GM03348 (cell line): ENCODE measurements around the gene STRA8.

ENCODE experiments used
- DNase-seq: peaks from one replicate; pipeline ENCODE4 v3.0.0; 2012; ENCODE audit warnings: low spot score

STRA8 gene

DNA sequence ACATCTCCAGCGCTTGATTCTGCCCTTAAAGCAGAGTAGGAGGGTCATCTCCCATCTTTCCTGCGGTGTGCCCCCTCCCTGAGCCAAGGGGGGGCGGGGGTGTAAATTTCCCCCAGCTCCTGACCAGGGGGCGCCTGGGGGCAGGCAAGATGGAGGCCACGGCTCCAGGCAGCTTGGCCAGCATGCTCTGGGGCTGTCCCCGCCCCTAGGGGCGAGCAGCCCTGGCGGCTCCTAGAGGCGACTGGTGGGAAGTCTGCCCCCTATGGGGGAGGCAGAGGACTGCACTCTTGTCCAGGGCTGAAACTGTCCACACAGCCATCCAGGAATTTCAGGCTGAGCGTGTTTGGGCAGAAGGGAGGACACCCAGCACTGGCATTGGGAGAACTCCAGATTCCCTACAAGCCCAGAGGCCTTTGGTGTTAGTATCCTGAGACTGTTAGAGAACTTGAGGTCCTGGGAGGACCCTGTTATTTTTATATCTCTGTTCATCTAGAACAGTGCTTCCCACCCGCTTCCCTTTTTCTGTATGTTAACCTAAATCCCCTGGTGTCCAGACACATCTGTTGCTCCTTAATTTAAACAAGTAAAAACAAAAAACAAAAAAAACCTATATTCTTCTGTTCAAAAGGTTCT is 4.6 kb downstream of the STRA8 start:
- DNase-seq = no peak

DNA sequence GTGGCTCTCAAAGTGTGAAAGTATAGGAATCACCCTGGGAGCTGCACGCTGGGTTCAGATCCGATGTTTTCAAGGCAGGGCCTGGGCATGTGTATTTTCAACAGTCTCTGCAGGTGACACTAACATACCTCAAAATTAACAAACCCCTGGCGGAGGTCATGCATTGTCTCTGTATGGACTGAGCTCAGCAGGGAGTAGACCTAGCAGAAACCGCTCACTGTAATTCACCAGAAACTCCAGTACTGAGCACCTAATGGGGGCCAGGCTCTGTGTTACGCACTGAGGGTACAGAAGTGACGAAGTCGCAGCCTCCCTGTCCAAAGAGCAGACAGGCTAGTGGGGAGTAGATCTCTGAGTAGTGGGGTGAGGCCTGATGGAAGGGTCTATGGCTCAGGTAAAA is 5.6 kb downstream of the STRA8 start:
- DNase-seq = no peak

DNA sequence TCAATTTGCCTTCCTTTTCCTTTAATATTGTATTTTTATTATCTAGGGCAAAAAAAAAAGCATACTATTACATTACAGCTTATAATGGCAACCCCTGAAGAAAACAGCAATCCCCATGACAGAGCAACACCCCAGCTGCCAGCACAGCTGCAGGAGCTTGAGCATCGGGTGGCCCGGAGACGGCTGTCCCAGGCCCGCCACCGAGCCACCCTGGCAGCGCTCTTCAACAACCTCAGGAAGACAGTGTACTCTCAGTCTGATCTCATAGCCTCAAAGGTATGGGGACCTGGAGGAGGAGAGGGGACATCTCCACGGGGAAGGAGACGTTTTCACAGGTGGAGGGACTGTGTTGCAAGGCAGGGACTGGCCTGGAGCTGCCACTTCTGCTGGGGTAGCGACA is 6.8 kb downstream of the STRA8 start:
- DNase-seq = no peak

DNA sequence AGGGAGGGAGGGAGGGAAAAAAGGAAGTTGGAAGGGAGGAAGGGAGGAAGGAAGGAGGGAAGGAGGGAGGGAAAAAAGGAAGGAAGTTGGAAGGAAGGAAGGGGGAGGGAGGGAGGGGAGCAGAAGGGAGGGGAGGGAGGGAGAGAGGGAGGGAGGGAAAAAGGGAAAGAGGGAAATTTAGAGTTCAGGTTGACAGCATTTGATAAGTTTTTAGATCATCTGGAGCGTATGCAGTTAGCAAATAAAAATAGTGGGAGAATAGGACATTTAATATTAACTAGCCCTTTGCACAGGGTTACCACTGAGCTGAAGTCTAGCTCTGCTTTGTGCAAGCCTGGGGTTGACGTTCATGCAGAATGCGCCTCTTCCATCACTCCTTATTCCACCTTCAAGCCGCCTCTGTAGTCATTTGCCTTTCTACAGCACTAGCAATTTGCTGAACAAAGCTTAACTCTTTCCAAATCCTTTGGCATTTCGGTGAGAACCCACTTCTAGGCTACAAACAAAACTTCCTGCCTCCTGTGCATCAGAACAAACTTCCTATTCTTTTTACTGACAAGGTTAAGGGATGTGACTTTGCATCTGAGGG is 8.6 kb downstream of the STRA8 start:
- DNase-seq = no peak

DNA sequence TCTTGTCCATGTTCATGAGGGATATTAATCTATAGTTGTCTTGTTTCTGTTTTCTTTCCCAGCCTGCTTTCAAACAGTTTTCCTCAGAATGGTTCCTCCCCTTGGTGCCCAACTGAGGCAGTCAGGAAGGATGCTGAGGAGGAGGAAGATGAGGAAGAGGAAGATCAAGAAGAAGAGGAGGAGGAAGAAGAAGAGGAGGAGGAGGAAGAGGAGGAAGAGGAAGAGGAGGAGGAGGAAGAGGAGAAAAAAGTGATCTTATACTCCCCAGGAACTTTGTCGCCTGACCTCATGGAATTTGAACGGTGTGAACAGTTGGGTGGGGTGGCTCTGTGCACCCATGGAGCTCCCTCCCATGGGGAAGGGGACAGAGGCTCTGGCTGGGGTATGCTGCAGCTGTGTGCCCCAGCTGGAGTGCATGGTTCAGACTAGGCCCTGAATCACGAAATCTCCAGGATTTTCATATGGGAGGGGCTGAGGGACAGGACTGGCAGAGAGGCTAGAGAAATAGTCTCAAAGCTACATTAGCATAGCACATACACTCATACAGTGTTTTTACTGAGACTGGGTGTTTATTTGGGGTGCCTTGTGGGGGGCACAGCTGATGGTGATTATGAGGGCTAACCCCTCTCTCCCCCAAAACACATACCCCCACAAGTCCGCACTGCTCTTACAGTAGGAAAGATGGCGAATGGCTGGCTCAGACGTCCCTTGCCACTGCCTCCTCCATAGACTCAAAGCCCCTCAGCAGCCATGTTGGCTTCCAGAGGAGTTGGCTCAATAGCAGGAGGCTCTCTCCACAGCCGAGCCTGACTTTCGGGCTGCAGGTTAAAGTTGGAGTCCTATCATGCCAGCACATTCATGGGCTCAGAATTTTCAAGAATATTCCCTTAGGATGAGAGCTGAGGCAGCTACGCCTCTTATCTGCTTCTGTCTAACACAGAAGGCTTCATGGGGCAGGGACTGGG is 11.9 kb downstream of the STRA8 start:
- DNase-seq = no peak

DNA sequence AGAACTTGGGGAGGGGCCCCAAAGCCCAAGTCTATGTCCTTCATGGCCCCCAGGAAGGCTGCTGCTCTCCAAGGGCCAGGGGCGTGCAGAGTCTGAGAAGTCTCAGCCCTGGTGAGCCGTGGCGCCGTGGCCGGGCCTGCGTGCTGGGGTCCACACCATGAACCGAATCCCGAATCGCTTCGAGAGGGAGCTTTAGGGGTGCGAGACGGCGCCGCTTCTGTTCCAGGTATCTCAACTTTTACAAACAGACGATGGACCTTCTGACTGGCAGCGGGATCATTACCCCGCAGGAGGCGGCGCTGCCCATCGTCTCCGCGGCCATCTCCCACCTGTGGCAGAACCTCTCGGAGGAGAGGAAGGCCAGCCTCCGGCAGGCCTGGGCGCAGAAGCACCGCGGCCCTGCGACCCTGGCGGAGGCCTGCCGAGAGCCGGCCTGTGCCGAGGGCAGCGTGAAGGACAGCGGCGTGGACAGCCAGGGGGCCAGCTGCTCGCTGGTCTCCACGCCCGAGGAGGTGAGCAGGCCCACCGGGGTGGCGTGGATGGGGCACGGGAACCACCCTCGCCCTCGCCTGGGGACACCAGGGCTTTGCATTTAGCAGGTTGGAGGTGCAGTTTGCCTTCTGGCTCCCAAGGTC is 12.7 kb downstream of the STRA8 start:
- DNase-seq = no peak

DNA sequence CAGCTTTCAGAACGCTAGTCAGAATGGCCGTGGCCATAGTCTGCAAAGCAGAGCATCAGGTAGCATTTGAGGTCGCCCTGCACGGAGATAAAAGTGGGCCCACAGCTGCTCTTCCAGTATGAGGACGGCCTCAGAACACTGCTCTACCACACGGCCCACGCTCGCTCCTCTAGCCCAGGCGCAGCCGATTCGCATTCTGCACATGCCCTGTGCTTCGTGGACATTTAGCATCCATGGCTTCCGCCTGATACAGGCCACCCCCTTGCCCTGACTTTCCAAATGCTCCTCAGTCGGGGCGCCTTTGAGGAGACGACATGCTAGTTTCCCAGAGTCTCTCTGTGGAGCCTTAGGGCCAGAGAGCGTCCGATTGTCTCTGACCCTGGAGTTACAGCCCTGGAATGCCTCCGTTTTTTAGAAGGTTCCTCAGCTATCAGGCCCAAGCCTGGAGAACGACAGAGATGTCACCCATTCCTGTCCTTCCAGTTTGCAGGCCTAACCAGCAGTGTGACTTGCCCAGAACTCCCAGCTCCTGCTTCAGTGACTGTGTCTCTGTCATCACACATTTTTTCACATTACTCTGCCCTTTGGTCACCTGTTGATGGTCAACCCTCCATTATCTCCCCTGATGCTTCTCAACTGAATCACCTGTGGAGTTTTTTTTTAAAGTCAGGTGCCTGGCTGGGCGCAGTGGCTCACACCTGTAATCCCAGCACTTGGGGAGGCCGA is 14.3 kb downstream of the STRA8 start:
- no peak for DNase-seq

DNA sequence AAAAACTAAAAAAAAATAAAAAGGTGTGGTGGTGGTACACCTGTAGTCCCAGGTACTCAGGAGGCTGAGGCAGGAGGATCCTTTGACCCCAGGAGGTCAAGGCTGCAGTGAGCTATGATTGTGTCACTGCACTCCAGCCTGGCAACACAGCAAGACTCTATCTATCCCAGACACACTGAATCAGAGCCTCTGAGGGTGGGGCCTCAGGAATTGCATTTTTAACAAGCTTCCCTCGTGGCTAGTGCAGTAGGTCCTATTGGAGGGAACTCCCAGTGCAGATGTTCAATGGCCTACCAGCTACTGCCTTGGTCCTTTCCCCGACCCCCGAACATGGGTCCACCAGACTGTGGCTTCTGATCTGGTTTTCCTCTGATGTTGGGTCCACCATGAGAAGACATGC is 14.9 kb downstream of the STRA8 start:
- no peak for DNase-seq

DNA sequence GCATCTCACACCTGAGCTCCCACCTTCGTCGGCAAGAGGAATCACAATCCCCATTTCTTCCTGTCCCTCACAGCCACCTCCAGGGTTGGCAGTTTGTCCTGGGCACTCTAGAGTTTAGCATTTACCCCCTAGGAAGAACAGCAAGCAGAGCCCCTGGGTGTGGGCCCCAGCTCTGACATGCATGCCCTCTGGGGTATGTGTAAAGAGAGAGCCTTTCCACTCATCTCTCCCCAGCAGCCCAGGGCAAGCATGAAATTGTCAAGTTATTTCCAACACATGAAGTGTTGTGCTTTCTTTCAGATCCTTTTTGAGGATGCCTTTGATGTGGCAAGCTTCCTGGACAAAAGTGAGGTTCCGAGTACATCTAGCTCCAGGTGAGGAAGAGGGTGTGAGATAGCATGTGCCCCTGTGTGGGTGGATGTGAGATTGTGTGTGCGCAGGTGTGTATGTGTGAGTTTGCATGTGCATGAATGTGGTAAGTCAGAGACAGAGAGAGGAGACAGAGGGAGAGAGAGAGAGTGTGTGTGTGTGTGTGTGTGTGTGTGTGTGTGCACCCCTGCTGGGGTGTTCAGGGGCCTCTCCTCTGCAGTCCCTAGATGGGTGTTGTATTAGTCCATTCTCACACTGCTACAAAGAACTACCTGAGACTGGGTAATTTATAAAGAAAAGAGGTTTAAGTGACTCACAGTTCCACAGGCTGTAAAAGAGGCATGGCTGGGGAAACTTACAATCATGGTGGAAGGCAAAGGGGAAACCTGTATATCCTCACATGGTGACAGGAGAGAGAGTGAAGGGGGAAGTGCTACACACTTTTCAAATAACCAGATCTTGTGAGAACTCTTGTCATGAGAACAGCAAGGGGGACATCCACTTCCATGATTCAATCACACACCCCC is 18.1 kb downstream of the STRA8 start:
- no peak for DNase-seq

DNA sequence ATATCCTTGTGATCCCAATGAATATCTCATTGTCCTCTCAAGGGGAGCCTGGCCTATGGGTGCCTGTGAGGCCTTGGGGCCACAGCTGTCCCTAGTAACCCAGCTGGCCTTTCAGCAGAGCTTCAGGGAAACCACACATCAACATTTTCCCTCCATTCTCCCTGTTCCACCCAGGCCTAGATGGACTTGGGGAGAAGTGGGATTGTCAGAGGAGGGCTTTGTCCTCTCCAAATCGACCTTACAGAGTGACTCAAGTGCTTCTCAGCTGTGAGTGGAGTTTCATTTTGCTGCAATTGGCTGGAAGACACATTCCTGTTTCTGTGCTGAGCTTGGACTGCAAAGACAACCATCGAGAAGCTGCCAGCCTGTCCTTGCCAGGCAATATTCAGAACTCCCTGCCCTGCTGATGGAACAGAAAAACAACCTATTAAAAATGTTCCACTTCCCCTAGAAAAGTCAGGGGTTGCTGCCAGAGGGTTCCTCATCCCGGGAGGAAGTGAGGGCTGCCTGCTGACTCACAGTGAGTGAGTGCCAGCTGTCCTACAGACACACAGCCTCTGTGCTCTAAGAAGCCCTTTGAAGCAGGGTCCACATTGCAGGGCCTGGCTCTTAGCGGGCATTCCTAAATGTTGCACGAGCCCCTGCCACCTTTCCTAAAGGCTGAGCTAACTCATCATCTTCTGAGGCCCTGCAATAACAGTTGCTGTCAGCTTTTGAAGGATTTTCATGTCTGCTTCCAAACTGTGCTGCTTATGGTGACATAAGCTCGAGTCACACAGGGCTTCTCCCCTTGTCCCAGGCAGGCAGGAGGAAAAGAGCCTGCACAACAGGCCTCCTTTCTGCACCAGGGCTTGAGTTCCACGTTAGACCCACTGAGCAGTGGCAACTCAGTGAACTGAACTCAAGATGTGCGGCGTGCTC is 20.5 kb downstream of the STRA8 start:
- peak; percentile 91 for DNase-seq

DNA sequence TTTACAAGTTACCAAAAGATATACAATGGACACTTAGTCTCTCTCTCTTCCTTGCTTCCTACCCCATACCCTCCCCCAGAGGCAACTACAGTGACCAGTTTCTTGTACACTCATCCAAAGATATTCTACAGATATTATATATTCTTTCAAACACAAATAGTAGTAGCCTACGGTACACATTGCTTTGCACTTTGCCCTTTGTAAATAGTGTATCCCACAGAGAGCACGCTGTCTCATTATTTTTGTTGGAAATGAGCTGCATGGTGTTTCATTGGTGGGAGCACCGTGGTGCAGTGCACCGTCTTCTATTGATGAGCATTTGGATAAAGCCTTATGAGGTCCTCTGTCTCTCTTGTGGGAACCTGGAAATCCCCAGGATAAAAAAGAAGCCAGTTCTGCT is 24.2 kb downstream of the STRA8 start:
- DNase-seq = no peak

DNA sequence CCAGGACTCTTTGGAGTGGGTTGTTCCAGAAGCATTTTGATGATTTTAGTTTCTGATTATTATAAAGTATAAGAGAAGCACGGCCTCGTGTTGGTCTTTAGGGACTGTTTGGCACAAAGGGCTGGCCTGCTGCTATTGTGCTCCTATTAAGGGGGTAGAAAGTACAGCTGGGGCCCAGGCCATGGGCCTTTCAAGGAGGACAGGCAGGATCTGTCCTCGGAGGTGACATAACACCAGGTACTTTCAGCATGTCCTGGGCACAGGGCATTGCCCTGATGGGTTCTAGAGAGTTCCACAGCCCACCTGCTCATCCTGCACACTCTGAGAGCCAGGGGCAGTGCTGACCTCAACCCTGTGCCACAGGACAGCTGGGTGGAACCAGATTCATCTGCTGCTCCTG is 24.9 kb downstream of the STRA8 start:
- DNase-seq = no peak

DNA sequence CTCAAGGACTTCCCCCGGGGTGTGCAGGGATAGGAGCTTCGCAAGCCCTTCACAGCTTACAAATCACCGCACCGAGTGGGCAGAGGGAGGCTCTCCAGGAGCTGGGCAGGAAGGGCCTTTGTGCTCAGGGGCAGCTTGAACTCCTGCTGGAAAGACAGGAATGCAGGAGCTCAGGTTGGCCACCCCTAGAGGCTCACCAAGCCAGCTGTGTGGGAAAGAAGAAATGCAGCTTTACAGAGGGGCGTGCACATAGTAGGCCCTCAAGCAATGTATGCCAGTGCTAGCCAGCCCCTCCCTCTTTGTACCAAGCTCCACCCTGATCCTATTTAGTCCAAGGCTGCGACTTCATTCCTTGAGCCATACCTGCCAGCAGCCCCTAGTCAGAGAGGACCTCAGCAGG is 26.1 kb downstream of the STRA8 start:
- DNase-seq = no peak

DNA sequence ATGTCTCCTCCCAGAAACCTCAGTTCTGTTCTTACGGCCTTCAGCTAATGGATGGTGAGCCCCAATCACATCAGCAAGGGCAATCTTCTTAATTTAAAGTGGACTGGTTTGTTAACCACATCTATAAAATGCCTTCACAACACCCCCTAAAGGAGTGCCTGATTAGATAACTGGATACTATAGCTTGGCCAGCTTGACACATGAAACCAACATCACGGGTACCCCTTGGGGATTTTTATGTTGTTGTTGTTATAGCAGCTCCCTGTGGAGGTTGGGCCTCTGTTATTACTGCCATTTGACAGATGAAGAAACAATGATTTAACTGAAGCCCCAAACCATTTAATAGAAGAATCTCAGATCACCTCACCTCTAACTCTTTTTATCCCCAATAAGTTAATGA is 26.8 kb downstream of the STRA8 start:
- no peak for DNase-seq

DNA sequence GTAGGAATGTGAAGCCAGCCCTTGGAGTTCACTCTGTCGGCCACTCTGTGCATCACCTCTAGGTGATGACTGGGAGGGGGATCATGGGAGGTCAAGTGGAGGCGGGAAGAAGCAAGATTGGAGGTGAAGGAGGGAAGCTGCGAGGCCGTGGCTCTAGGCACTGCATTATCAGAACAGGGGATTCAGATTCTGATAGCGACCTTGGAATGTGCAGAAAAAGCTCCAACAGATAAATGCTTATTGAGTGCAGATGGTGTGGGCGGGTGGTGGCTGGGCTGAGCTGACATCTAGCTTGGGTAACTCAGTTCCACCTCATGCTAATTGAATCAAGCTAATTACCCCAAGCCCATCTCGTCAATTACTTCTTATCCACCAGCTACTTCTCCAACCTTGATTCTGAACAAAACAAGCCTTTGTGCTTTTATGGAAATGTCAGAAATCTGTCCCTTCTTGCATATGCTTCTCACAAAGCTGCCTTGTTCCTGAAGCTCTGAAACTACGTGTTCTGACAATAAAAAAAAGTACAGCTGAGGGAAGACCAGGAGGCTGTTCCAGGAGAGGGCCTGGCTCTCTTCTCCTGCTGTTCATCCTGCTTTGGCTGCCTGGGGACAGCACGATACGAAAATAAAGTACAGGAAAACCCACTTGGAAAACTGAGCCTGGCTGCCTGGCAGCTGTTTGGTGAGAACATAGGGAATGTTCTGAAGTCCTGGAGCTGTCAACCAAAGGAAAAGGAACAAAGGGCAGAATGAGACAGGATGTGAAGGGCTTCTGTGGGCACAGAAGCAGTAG is 27.5 kb downstream of the STRA8 start:
- DNase-seq = peak; percentile 32

DNA sequence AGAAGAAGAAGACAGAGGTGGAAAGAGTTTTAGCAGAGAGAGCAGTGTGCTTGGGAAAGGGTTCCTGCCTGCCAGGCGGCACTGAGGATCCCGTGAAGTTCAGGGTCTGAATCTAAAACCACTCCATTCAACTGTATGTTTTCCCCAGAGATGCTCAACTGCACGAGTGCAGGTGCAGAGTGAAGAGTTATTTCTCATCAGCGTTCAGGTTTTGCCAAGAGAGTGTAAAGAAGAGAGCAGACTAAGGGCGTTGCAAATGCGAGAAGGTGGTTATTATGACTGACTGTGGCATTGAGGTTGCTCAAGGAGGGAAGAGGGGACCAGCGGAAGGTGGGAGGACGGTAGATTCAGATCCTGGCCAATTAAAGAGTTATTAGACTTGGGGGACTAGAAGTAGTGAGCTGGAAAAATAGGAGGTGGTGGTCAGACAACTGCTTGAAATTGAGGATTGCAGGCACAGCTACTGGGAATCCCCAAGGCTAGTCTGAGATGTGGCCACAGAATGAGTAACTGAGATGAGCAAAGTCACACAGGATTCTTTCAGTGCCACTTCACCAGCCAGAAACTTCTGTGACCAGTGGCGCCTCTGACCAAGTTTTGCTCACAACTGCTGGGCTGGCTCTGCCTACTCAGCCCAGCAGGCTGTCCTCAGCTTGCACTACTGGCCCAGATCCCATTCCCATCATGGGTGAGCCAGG is 29.1 kb downstream of the STRA8 start:
- no peak for DNase-seq

DNA sequence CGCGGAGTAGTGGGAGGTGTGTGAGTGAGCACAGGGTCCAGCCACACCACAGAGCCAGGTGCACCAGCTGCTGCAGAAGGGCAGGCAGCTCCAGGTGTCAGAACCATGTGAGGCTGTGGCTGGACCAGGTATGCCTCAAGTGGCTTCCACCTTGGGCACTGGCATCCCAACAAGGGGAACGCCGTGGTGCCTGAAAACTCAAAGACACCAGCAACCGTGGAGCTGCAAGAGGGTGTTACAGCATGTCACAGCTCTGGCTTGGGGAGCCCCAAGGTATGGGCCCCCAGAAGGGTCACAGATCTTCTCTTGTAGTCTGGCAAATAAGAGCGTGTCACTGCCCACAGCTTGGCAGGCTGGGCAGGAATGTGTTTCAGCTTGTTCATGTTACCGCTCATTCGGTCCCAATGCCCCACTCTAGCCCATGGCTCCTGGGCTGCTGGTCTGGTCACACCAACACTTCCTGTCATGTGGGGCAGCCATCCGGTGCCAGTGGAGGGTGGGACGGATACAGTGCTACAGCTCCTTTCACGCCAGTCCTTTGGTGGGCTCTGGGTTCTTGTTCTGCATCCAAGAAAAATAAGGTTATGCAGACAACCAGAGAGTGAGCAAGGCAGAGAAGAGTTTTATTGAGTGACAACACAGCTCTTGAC is 29.8 kb downstream of the STRA8 start:
- no peak for DNase-seq

DNA sequence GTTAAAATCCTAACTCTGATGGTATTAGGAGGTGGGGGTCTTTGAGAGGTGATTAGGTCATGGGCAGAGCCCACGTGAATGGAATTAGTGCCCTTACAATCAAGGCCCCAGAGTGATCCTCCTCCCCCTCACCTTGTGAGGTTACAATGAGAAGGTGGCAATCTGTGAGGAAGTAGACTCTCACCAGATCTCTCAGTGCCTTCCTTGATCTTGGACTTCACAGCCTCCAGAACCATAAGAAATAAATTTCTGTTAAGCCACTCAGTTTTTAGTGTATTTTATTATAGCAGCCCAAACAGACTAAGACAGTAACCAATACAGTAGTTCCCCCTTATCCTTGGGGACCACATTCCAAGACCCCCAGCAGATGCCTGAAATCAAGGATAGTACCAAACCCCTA is 32.0 kb downstream of the STRA8 start:
- no peak for DNase-seq
